Thyroid gland (tissue), 4 donors: ENCODE results near the gene MDGA2.

Experiments used
- POLR2A ChIP-seq, 2 donors: fragments of 450-650 bp; IDR thresholded peaks; one replicate each; pipeline ENCODE4 v1.6.1; 2017; ENCODE audit warnings: antibody characterized with exemption in 2 of 2, mild to moderate bottlenecking in 2 of 2, moderate library complexity in 1 of 2
- TF ChIP-seq, protein P1 (sequence below), 6 experiments: fragments of 200-600 bp in 3 of 6; fragments of 450-650 bp in 3 of 6; sonication (generic) in 3 of 6; IDR thresholded peaks; one replicate each; pipeline ENCODE4 v1.5.1; 2016 to 2019; ENCODE audit warnings: antibody characterized with exemption in 6 of 6, mild to moderate bottlenecking in 2 of 6, inconsistent platforms in 1 of 6, moderate library complexity in 1 of 6

DNA sequence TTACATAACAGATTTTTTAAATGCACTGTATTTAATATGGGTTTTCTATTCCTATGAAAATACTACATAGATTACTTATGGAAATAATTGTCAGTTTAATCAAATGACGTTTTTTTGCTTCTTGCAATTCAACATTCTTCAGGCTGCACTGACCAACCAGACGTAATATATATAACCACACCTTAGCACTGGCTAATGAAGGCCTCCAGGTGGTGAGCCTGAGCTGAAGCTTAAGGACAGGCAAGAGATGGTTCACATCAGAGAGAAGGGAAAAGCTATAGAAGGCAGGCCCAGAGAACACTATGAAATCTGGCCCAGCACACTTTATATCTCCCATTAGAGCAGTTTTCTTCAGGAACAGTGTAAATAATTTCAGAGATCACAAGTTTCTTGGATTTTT lies 2.8 kb upstream of the MDGA2 start:
- TF ChIP-seq, protein P1, sequence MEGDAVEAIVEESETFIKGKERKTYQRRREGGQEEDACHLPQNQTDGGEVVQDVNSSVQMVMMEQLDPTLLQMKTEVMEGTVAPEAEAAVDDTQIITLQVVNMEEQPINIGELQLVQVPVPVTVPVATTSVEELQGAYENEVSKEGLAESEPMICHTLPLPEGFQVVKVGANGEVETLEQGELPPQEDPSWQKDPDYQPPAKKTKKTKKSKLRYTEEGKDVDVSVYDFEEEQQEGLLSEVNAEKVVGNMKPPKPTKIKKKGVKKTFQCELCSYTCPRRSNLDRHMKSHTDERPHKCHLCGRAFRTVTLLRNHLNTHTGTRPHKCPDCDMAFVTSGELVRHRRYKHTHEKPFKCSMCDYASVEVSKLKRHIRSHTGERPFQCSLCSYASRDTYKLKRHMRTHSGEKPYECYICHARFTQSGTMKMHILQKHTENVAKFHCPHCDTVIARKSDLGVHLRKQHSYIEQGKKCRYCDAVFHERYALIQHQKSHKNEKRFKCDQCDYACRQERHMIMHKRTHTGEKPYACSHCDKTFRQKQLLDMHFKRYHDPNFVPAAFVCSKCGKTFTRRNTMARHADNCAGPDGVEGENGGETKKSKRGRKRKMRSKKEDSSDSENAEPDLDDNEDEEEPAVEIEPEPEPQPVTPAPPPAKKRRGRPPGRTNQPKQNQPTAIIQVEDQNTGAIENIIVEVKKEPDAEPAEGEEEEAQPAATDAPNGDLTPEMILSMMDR (IDR thresholded peaks at IDR 0.05) = no peak
- TF ChIP-seq POLR2A (IDR thresholded peaks at IDR 0.05) = no peak
